Inferior parietal cortex (tissue), 1 donor: ENCODE results near the gene F7.
"Not testable (repeated sequence)": the region's sequence is repeated elsewhere in the genome, so short reads cannot be mapped to it uniquely, and the experiment has no call there.

Experiments used
- DNase-seq: peaks from one replicate; pipeline ENCODE4 v3.0.0-alpha.2; 2016; ENCODE audit errors: extremely low spot score

Gene F7

GRCh38 chr13:113153810-113154748, 48.5 kb downstream of the F7 start:
- DNase-seq: peak; percentile 75

- no peak for DNase-seq
Observed at GRCh38 chr13:113155201-113155600, 49.6 kb downstream of the F7 start.

GRCh38 chr13:113155982-113156655, 50.5 kb downstream of the F7 start:
- DNase-seq: no peak

- DNase-seq: no peak
Observed at GRCh38 chr13:113157206-113157928, 51.8 kb downstream of the F7 start.

GRCh38 chr13:113157929-113158747, 52.5 kb downstream of the F7 start, which contains the start of gene PROZ:
TSS of gene PROZ (plus strand) at chr13:113158648. CDS start at chr13:113158661, 13 bp downstream.
- DNase-seq: no peak

- DNase-seq: no peak
Observed at GRCh38 chr13:113158946-113159345, 53.4 kb downstream of the F7 start.

- DNase-seq: no peak
Observed at GRCh38 chr13:113159701-113160100, 54.1 kb downstream of the F7 start.

- DNase-seq: no peak
Observed at GRCh38 chr13:113160983-113161382, 55.4 kb downstream of the F7 start.

- DNase-seq: no peak
Observed at GRCh38 chr13:113161433-113161832, 55.8 kb downstream of the F7 start.

GRCh38 chr13:113161975-113162374, 56.4 kb downstream of the F7 start:
- not testable (repeated sequence) for DNase-seq

- no peak for DNase-seq
Observed at GRCh38 chr13:113162783-113163685, 57.4 kb downstream of the F7 start.

- DNase-seq: no peak
Observed at GRCh38 chr13:113164492-113164891, 58.9 kb downstream of the F7 start.

GRCh38 chr13:113166266-113166665, 60.7 kb downstream of the F7 start:
- no peak for DNase-seq

GRCh38 chr13:113166681-113167080, 61.1 kb downstream of the F7 start:
- no peak for DNase-seq

GRCh38 chr13:113167155-113167554, 61.6 kb downstream of the F7 start:
- DNase-seq: no peak

- no peak for DNase-seq
Observed at GRCh38 chr13:113167575-113167974, 62.0 kb downstream of the F7 start.

GRCh38 chr13:113168211-113168610, 62.6 kb downstream of the F7 start:
- no peak for DNase-seq

GRCh38 chr13:113169277-113170272, 64.0 kb downstream of the F7 start:
- DNase-seq: no peak
